ENCODE data around the gene CLSTN2.

DNA sequence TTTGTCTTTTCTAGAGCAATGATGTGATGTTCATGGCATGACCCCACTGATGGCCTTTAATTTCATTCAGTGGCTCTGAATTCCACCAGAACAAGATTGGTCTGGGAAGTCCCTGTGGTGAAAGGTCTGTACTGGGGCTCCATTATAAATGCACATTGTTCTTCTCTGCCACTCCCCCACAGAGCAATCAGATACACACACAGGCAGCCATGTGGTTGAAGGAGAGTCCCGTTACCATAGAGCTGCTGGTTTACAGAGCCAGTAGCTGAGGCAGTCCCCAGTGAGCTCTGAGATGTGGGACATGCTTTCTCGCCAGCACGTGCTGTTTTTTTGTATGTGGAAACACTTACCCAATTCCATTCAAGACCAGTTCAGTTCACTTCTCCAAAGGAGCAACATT is 570.2 kb downstream of the CLSTN2 start:
- TF ChIP-seq, protein P1, sequence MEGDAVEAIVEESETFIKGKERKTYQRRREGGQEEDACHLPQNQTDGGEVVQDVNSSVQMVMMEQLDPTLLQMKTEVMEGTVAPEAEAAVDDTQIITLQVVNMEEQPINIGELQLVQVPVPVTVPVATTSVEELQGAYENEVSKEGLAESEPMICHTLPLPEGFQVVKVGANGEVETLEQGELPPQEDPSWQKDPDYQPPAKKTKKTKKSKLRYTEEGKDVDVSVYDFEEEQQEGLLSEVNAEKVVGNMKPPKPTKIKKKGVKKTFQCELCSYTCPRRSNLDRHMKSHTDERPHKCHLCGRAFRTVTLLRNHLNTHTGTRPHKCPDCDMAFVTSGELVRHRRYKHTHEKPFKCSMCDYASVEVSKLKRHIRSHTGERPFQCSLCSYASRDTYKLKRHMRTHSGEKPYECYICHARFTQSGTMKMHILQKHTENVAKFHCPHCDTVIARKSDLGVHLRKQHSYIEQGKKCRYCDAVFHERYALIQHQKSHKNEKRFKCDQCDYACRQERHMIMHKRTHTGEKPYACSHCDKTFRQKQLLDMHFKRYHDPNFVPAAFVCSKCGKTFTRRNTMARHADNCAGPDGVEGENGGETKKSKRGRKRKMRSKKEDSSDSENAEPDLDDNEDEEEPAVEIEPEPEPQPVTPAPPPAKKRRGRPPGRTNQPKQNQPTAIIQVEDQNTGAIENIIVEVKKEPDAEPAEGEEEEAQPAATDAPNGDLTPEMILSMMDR (IDR thresholded peaks at IDR 0.05; ENCODE audit: insufficient read depth, low read depth, low read length) = no peak
- TF ChIP-seq EZH2 (IDR thresholded peaks at IDR 0.05; ENCODE audit: insufficient read depth, low read length) = no peak
